ENCODE measurements around the gene PRSS22.

GRCh38 chr16:2871926-2872325 is 14.0 kb upstream of the PRSS22 start:
- TF ChIP-seq CTCF (IDR thresholded peaks at IDR 0.05): no peak
- no peak for TF ChIP-seq EZH2 (IDR thresholded peaks at IDR 0.05; ENCODE audit: borderline replicate concordance, insufficient read depth, low read depth, low read length, poor library complexity, severe bottlenecking)

All from B cell (primary cell).